ENCODE results near the gene DPYD. TPM values are rescaled to one million over a fixed set of nuclear protein-coding genes. Genes with fewer than 3 reads are reported as not detected.

The DPYD gene
- total and polyA plus RNA-seq, 10 of the 15 experiments (the other 5 are each of a cell fraction or from before 2014, with no cell fraction given) = 5.7 to 23.8 (median 10.2) TPM

- TF ChIP-seq, protein P1, sequence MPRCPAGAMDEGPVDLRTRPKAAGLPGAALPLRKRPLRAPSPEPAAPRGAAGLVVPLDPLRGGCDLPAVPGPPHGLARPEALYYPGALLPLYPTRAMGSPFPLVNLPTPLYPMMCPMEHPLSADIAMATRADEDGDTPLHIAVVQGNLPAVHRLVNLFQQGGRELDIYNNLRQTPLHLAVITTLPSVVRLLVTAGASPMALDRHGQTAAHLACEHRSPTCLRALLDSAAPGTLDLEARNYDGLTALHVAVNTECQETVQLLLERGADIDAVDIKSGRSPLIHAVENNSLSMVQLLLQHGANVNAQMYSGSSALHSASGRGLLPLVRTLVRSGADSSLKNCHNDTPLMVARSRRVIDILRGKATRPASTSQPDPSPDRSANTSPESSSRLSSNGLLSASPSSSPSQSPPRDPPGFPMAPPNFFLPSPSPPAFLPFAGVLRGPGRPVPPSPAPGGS (IDR thresholded peaks at IDR 0.05; ENCODE audit: borderline replicate concordance, insufficient read depth, low read depth, low read length, poor library complexity, severe bottlenecking) = no peak
- TF ChIP-seq IKZF2 (IDR thresholded peaks at IDR 0.05) = no peak
Measured at GRCh38 chr1:97265630-97266029, 655.2 kb downstream of the DPYD start (continued).

DNA sequence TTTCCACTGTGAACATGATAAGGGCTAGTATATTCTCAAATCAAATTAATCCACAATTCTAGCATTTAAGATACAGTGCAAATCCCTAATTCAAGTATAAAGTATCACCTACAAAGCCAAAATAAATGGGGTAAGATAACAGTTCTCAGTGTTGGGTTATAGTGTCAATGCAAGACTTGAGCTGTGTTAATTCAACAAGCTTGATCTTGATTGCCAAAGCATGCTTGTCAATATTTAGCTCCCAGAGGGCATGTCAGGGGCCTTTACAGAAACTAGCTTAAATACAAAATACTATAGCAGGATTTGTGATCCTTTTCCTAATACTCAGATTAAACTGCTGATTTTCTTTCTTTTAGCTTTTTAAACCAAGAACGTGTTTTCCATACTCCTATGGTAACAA lies 658.0 kb downstream of the DPYD start:
- no peak overlapping the region for H3K9ac ChIP-seq (ENCODE audit: control insufficient read depth, insufficient read depth, low read length)
- no peaks in the 10 kb centered on the region for H3K79me2 ChIP-seq (ENCODE audit: control insufficient read depth, insufficient read depth, low read length)
- ATAC-seq (no peak), DNase-seq (ENCODE audit: low read depth, low spot score) (no peak), FAIRE-seq (no peak)
- in situ Hi-C loops (cut with MboI) (no loop called here), intact Hi-C loops (cut with micrococcal nuclease; ENCODE audit: unreplicated experiment) (no loop called here)
- no peak overlapping the region for H3K4me2 ChIP-seq (ENCODE audit: control insufficient read depth, insufficient read depth)
- ChIA-PET CTCF (interaction anchor here (1.1 kb wide), 2 partner anchors 8 to 19 kb away, joined by 5 read pairs; no protein-coding TSS in a partner anchor), POLR2A (no interaction called here), RAD21 (ENCODE audit: unreplicated experiment) (no interaction called here), SMC1A (ENCODE audit: uncharacterized antibody, unreplicated experiment) (interaction anchor here (1.2 to 1.5 kb wide), 3 partner anchors 8 to 263 kb away, joined by 3 read pairs; no protein-coding TSS in a partner anchor)
- no peak overlapping the region for H3K27ac ChIP-seq (ENCODE audit: control insufficient read depth, insufficient read depth)
- H3K27me3 ChIP-seq (replicated peaks in 1 of 2; ENCODE audit: control insufficient read depth in 2 of 2, insufficient read depth in 2 of 2, low read length in 1 of 2) = no peaks in the 10 kb centered on the region
- no peaks in the 10 kb centered on the region for H4K20me1 ChIP-seq (ENCODE audit: control insufficient read depth, insufficient read depth)
- no peaks in the 10 kb centered on the region for H3K9me3 ChIP-seq (replicated peaks; ENCODE audit: control insufficient read depth, insufficient read depth, low read length)
- H3K36me3 ChIP-seq (ENCODE audit: control insufficient read depth in 2 of 2, insufficient read depth in 2 of 2, low read length in 1 of 2) = no peaks in the 10 kb centered on the region
- BruUV-seq (replicated peaks) = no TSS peak
- H3K4me3 ChIP-seq = no peak overlapping the region
- no peak overlapping the region for H2AFZ ChIP-seq (ENCODE audit: control insufficient read depth, low read depth, low read length)
- WGBS (ENCODE audit: insufficient coverage, insufficient replicate concordance, low lambda C conversion rate, missing lambda C conversion rate) = 0% methylated on average over 1 of the region's 1 CpG
- no peaks in the 10 kb centered on the region for H3K4me1 ChIP-seq (ENCODE audit: control insufficient read depth, insufficient read depth, low read length)
- TF ChIP-seq NFIC (IDR thresholded peaks at IDR 0.05; ENCODE audit: low read depth, low read length) (no peak), ZBTB11 (CRISPR knock-in tag; IDR thresholded peaks at IDR 0.05) (no peak), IRF4 (IDR thresholded peaks at IDR 0.05; ENCODE audit: low read depth, low read length) (no peak), MLLT1 (IDR thresholded peaks at IDR 0.05) (no peak), YY1 (IDR thresholded peaks at IDR 0.05; ENCODE audit: low read depth, low read length) (no peak), BCL11A (IDR thresholded peaks at IDR 0.05; ENCODE audit: low read depth, low read length) (no peak), SREBF2 (IDR thresholded peaks at IDR 0.05; ENCODE audit: low read length) (no peak), SMC3 (IDR thresholded peaks at IDR 0.05; ENCODE audit: borderline replicate concordance, low read length) (no peak), ZNF687 (IDR thresholded peaks at IDR 0.05) (no peak)
- TF ChIP-seq, protein P2, sequence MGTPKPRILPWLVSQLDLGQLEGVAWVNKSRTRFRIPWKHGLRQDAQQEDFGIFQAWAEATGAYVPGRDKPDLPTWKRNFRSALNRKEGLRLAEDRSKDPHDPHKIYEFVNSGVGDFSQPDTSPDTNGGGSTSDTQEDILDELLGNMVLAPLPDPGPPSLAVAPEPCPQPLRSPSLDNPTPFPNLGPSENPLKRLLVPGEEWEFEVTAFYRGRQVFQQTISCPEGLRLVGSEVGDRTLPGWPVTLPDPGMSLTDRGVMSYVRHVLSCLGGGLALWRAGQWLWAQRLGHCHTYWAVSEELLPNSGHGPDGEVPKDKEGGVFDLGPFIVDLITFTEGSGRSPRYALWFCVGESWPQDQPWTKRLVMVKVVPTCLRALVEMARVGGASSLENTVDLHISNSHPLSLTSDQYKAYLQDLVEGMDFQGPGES (IDR thresholded peaks at IDR 0.05) = no peak

All from GM12878 (cell line).